GF-D8 (cell line): ENCODE measurements around the gene KIRREL3.

Experiments
- DNase-seq: peaks from one replicate; lab custom pipeline; 2025; lab: John Stamatoyannopoulos, UW

Gene KIRREL3

DNA sequence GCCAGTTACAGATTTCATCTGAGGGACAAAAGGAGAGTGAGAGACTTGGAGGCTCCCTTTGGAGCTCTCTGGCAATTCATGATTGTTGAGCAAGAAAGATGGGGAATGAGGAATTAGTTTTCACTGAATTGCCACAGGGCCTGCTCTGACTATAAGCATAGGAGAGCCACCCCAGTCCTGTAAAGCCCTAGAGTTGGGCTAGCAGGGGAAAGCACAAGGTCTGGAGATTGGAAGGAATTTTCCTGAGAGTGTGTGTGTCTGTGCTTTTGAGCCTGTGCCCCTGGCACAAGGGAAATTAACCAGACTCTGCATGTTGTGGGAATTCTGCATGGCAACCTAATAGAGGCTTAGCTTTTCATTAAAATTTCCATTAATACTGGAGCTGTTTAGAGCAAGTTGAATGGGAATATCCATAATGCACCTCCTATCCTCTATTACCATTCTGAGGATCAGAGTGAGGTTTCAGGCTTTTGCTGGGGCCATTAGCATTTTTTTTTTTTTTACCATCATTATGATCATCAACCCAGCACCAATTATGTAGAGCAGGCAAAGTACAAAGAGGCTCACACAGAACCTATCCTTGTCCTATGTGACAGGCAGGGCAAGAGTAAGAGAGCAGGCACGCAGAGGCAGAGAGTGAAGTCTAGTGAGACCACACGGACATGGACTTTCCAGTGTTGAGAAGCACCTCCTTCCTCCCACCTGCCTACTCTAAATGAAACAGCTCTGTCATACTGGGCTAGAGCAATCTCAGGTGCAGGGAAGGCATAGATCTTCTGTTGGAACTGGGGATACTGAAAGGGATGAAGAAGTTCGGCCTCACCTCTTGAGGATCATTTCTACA is 336.6 kb downstream of the KIRREL3 start:
- no peak for DNase-seq

DNA sequence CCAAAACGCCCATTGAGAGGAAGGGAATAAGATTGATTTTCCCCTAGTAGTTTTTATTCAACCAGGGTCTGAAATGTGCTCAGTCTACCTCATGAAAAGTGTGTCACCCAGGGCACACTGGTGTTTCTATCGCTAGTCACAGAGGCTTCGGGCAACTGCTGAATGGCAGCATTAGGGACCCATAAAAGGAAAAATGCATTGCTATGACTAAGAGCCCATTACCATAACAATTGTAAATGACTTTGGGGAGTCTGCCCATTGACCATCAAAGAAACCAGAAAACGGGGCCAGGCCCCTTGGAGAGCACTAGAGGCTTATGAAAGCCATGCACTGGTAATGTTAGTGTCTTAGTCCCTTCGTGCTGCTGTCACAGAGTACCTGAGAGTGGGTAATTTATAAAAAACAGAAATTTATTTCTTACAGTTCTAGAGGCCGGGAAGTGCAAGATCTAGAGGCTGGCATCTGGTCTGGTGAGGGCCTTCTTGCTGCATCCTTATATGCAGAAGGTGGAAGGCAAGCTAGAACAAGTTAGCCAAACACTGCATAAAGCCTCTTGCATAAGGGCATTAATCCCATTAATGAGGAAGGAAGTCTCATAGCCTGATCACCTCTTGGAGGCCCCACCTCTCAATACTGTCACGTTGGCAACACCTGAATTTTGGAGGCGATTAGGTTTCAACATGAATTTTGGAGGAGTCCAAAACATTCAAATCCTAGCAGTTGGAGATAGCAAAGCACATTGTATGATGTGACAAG is 338.4 kb downstream of the KIRREL3 start:
- no peak for DNase-seq

DNA sequence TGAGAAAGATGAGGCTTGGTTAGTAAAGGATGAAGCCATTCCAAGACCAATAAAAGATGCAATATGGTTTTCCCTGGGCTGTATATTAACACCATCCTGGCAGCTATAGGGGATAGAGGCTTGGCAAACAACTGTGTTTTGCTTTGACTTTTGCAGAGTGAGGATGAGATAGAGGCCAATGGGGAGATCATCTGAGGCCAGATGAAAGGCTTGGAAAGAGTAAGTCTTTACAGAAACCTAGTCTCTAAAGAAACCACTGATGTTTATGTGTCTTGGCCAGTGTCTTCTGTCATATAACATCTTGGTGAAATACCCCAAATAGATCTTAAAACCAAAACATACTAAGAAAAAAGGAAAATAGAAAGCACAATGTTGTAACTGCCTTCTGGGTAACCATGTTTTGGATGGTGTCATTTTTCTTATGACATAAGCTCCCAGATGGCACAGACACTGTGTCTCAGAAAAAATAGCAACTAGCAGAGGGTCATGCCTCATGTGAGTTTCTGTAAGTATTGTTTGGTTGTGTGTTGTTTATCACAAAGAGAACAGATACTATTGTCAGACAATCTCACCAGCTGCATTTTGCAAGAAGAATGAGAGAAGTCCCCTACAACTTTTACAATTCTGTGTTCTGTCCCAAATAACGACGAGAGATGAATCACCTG is 339.7 kb downstream of the KIRREL3 start:
- no peak for DNase-seq

DNA sequence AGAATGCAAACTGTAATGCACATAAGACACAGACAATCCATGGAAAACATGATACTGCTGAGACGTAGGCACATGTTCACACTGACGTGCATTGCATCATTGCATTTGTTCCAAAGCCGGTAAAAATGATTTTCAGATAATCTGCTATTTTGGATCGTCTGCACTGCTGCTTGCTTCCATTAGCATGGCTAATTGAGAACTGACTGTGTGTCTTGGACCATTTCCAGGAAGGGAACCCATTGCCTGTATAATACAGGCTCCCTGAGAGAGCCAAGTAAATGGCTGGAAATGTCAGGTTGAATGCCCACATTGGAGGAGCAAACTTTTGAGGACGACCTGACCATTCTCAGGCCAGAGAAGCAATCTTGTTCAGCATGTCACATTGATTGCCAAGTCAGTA is 340.2 kb downstream of the KIRREL3 start:
- DNase-seq: no peak

DNA sequence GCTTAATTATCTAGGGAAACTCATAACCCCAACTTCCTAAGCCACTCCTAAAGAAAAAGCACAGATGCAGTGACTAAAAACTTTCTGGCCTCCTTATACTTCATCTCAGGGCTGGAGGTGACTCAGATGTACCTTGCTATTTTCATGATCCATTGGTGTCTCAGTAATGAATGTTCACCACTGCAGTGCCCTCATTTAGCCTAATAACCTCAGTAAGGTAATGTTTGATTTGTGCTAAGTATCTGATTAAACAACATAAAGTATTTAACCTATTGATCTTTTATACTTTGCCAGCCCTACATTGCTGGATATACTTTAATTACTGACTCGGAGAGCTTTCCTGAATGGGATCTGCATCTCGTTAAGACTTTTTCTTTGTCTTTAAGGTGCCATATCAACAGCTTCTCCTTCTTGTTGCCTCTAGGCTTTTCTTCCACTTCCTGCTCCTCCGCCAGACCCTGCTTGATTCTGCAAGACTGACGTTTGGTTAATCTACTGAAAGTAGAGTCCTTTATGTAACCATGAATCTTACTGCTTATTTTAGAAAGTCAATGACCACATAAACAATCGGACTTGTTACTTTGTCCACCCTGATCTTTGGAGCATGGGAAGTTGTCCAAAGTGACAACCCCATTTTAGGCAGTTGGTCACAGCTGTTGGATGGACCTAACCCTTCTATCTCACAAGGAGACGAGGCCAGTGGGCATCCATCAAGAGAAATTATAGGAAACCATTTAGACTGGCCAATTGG is 342.1 kb downstream of the KIRREL3 start:
- DNase-seq: no peak

DNA sequence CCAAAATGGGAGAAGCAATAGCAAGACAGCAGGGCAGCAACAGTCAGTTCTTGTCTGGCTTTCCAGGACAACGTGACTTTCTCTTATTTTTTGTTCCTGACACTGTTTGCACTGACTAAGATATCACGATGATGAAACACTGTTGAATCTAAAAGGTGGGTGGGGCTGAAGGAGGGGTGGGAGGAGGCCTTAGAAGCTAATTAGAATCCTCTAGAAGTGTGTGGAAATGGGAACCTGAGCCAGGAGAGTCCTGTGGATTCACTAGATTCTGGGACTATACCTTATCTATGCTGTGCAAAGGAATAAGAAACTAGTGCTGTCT is 344.8 kb downstream of the KIRREL3 start:
- no peak for DNase-seq

DNA sequence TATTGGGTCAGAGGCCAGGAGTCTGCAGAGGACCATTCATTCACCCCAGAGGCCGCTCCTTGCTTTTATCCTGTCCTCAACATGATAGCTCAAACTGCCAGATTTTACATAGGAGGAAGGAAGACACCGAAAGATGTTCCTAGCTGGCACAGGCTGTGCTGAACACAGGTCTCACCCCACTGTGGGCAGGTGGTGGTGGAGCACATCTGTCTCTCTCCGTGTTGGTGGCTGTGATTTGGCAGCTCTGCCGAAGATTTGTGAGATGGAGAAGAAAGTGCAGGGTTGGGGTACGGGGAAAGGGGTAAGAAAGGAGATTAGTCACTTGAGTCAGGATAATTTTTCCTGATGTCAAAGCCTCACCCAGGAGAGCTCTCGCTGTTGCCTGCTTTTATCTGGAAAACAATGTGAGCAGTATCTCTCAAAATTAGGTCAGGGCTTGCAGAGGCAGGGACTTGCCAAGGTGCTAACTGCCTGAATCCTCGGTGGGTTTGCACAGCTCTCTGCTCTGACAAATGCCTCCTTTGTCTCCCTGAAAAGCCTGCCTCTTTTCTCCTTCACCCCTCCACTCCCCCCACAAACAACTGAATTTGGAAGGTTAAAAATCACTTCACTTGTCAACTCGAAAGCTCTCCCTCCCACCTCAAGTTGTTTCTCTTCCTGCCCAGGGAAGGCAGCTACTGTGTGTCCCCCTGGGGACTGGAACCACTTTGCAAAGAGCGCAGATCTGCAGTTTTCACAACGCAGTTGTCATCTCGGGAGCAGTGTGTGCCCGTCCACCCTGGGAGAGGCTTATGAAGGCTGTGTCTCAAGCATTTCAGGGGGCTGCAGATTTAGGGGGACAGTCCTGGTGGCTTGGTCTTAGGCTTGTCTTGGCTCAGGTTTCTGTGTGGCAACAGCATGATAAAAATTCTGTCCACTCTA is 345.4 kb downstream of the KIRREL3 start:
- DNase-seq: no peak

DNA sequence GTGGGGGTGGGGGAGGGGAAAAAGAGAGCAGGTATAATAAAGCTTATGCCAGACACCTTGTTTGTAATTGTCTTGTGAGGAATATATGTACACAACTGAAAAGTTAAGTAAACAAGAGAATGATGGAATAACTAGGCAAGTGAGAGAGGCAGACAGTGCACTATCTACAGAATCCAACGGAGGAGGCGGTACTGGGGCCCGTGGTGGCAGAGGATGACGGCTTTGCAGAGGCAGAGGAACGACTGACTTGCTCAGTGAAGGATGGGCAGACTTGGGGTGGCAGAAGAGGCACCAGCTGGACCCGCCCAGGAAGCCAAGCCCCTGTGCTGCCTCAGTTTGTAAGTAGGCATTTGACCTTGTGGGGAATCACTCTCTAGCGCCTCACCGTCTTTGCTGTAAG is 347.5 kb downstream of the KIRREL3 start:
- no peak for DNase-seq

DNA sequence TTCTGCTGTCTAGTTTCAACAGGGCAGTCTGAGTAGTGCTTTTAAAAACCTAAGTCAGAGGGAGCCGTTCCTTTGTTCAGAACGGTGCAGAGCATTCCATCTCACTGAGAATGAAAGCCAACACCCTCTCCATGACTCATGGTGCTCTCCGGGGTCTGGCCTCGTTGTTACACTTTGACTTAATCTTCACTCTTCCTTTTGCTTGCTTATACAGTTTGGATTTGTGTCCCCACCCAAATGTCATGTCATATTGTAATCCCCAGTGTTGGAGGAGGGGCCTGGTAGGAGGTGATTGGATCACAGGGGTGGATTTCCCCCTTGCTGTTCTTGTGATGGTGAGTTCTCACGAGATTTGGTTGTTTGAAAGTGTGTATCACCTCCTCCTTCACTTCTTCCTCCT is 352.8 kb downstream of the KIRREL3 start:
- DNase-seq: no peak

DNA sequence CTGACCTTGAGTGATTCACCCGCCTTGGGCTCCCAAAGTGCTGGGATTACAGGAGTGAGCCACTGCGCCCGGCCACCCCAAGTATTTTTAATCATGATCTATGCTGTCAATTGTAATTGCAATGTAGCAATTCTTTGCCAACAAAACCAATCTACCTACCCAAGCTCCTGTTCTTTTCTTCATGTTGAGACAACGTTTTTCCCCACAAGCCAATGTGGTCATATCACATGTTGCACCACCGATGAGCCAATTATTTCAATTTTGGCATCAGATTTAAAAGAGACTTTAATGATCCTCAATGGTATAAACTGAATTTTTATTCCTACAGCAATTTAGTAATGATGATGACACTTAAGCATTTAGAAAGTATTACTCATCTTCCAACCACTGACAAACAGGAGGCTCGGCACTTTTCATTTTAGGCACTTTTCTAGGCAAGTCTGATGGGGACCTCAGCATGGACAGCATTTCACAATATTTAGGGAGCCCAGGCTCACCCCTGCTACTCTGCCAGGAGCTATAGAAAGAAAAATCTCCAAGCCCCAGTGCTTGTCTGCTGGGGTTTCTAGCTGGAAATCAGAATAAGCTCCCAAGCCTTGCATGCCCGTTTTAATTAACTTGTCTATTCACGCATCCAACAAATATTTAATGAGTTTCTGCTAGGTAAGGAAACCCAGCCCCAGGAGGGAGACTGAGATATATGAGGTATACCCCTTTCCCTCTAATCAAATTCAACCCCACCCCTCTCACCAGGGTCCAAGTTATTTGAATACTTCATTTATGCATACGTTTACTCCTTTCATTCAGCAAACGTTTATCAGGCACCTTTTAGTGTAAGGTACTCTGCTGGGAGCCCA is 353.6 kb downstream of the KIRREL3 start:
- DNase-seq: no peak

DNA sequence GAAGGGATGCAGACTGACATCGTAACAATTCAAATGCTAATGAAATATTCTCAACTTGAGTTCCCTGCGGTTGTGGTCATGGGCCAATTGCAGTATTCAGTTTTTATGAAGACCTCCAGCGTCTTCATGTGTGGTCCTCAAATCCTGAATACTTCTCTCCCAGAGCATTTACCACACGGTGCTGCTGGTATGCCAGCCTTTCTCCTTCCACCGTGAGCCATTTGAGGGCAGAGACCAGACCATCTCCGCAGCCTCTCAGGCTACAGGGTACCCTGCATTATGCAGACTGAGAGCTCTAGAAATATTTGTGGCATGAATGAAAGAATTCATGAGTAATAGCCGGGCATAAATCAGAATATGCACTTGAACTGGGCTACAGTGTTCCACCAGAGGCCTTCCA is 355.4 kb downstream of the KIRREL3 start:
- DNase-seq: no peak

DNA sequence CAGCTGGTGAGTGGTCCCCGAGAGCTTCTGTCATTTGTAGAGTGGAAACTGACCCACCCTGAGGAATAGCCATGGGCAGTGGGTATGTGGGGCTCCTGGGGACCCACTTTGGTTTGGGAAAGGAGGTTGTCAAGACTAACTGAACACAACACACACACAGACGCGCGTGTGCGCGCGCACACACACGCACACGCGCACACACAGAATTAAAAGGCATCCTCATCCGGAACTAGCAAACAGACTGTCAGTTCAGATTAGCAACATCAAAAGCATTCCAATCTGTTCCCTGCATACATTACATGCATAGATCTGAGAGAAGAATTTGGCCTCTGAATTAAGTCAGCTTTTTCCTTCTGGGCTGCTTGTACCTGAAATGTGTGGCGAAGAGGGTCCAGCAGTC is 360.4 kb downstream of the KIRREL3 start:
- no peak for DNase-seq

DNA sequence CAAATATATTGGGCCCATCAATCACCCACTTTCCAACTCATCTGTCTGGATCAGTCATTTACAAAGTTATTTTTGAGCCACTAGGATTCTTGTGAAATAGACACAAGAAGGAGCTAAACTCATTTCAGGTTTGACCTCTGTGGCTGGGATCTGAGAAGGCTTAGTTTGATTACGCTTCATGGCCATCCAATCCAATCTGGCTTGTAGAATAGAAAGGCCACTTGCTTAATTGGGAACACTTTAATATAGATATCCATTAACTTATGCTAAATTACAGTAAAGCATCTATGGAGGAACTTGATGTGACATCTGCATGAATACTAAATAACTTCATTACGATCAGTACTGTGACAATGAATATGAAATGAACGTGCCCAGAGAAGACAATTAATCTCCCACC is 360.9 kb downstream of the KIRREL3 start:
- no peak for DNase-seq

DNA sequence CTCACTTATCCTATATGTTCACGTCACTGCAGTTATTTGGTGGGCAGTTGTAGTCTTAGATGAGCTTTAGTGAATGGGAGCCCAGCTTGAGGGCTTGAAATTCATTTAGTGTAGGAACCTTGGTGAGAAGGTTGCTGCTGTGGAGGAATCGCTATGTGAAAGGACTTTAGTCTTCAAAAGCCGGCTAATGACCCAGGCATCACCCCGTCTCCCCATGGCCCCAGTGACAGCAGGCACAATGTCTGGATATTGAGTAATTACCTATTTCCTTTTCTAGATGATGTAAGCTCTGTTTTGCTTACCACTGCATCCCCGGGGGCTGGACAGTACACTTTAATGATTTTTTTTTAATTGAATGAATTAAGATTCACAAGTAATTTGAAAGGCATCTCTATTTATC is 361.9 kb downstream of the KIRREL3 start:
- no peak for DNase-seq

DNA sequence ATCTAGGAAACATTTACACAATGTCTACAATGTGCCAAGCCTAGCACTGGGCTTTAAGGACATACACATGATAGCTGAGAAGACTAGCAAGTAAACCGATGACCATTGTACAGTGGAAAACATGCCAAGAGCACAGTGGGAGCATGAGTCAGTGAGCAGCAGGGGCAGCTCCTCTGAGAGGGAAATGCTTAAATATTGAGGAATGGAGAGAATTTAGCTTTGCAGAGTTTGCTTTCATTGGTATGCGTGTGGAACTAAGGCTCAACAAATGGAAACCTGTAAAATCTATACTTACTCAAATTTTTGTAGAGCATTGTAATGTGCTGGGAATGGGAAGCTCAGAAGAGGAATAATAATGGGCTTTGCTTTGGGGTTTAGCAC is 362.8 kb downstream of the KIRREL3 start:
- DNase-seq: no peak

DNA sequence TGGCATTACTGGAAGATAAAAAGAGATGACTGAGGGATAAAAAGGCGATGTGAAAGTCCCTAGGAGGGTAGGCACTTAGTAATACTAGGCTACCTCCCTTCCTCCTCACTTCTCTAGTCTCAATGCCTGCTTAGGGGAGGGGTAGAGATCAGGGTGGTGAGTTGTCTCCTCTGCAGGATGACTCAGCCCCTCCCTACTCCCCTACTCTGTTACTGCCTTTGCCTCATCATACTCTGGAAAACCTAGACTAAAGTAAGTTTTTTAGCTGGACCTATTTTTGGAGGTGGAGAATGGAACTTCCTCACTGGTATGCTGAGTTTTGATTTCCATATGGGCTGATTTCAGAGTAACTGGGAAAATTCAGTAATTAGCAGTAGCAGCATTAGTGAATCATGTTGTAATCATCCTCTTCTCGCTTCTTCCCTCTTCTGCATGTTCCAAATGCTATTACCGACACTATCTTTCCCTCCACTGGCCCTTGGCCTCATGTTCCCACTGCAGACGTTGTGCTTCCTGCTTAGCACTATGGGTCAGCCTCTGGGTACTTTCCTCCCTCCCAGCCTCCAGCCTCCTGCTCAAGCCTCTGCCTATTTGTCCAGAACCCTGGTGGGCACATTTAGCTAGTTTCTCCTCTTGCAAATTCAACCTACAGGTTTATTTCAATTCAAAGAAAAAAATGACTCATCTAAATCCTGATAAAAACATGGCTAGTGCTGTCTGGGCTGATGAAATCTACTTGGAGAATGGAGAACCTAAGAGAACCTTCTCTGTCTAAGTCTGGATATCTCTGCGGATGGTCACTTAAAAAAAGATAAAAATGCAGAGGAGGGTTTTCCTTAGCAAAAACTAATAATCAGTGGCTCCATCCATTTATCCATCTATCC is 363.4 kb downstream of the KIRREL3 start:
- no peak for DNase-seq

DNA sequence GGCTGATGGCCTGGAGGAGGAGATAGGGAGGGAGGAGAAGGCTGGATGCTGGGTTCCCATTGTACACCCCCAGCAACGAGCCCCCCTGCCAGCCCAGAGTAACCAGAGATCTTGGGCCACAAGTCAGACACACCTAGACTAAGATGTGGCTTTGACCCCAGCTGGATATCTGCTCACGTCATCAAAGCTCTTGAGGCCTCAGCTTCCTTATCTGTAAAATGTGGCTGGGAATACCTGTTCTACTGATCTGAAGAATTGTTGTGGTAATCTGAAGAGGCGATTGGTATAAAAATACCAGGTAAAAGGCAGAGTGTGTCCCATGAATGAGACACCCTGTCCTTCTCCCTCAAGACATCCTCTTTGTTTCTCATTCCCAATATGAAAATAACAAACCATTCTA is 365.1 kb downstream of the KIRREL3 start:
- no peak for DNase-seq

DNA sequence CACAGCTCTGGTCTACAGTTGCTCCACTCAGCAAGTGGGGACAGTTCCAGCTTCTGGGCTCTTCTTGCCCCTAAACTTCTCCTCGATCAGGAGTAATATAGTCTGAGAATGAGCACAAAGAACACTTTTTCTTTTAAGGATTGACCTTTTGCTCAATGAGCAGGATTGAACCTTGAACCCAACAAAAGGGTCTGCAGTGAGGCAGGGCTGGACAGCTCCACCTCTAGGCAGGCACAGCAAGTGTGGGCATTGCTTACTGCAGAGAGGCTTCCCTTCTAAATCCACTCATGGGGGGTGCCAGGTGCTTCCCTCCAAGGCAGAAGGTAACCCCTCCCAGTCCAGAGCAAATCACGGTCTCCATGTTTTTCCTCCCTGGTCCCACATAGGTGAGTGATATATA is 365.6 kb downstream of the KIRREL3 start:
- no peak for DNase-seq

DNA sequence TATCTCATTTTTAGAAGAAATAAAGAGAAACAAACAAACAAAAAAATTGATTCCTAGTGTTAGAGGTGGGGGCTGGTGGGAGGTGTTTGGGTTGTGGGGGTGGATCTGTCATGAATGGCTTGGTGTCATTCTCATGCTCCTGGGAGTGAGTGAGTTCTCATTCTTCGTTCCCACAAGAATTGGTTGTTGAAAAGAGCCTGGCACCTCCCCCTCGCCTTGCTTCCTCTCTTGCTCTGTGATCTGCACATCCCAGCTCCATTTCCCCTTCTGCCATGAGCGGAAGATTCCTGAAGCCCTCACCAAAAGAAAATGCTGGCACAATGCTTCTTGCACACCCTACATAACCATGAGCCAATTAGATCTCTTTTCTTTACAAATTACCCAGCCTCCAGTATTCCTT is 367.2 kb downstream of the KIRREL3 start:
- no peak for DNase-seq
